ENCODE data around the gene ZNF385D.

ZNF385D gene

GRCh38 chr3:21750831-21751391 lies at the start of gene ZNF385D:
ZNF385D (minus strand) TSS chr3:21751210; CDS start chr3:21750916, 294 bp downstream.
- no peak for DNase-seq

- no peak for DNase-seq
These were observed 47.5 kb upstream of the ZNF385D start for GRCh38 chr3:21798356-21799088.

- DNase-seq = no peak
These were observed 44.9 kb upstream of the ZNF385D start for GRCh38 chr3:21795921-21796320.

- DNase-seq = no peak
These were observed 44.3 kb upstream of the ZNF385D start for GRCh38 chr3:21795152-21795837.

- DNase-seq = no peak
These were observed 43.3 kb upstream of the ZNF385D start for GRCh38 chr3:21794291-21794690.

GRCh38 chr3:21792176-21792575 lies 41.2 kb upstream of the ZNF385D start:
- no peak for DNase-seq

GRCh38 chr3:21791356-21791755 lies 40.3 kb upstream of the ZNF385D start:
- DNase-seq = no peak

GRCh38 chr3:21790466-21790865 lies 39.5 kb upstream of the ZNF385D start:
- DNase-seq = no peak

- DNase-seq = no peak
These were observed 38.7 kb upstream of the ZNF385D start for GRCh38 chr3:21789730-21790129.

- no peak for DNase-seq
These were observed 35.4 kb upstream of the ZNF385D start for GRCh38 chr3:21786438-21786797.

GRCh38 chr3:21785765-21786437 lies 34.9 kb upstream of the ZNF385D start:
- no peak for DNase-seq

GRCh38 chr3:21783839-21784238 lies 32.8 kb upstream of the ZNF385D start:
- no peak for DNase-seq

GRCh38 chr3:21781355-21781754 lies 30.3 kb upstream of the ZNF385D start:
- DNase-seq = no peak

- no peak for DNase-seq
These were observed 28.9 kb upstream of the ZNF385D start for GRCh38 chr3:21779909-21780308.

GRCh38 chr3:21778715-21779114 lies 27.7 kb upstream of the ZNF385D start:
- DNase-seq = no peak

GRCh38 chr3:21777821-21778220 lies 26.8 kb upstream of the ZNF385D start:
- DNase-seq = no peak

GRCh38 chr3:21766002-21766401 lies 15.0 kb upstream of the ZNF385D start:
- DNase-seq = no peak

GRCh38 chr3:21755896-21756295 lies 4.9 kb upstream of the ZNF385D start:
- DNase-seq = no peak

GRCh38 chr3:21754839-21755238 lies 3.8 kb upstream of the ZNF385D start:
- no peak for DNase-seq

GRCh38 chr3:21752749-21753347 lies 1.8 kb upstream of the ZNF385D start:
- no peak for DNase-seq

- DNase-seq = no peak
These were observed 876 bp upstream of the ZNF385D start for GRCh38 chr3:21751886-21752285.

GRCh38 chr3:21750080-21750696 lies 822 bp downstream of the ZNF385D start:
- no peak for DNase-seq

Measured in CD4-positive, alpha-beta T cell treated with Interleukin-12 subunit alpha and Interleukin-12 subunit beta, for 1 hour (primary cell).